ENCODE measurements around the gene DDN.

The DDN gene

DNA sequence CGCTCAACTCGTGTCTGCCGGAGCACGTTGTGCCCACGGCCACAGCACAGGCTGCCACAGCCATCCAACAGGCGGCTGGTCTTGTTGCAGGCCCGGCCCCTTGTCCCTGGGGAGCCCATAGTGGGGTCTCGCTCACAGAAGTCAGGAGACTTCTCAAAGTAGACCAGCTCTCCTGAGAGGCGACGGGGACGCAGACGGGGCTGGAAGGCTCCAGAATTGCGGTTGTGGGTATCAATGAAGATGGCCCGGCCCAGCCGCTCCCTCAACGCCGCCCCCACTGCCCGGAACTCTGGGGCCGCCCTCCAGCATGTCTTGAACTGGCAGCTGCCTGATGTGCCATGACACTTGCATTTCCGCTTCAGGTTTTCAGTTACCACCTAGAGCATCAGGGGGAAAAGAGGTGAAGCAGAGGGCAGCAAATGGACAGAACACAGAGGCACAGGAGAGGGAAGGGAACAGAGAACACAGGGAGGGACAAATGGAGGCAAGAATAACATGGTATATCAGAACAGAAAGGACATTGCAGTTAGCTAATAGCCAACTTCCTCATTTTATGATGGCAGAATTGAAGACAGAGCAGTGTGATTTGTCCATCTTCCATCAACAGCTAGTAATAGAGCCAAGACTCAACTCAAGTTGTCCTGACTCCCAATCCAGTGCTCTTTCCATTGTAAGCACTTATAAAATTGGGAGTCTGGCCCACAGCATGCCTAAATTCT lies 32.8 kb downstream of the DDN start:
- no peak for DNase-seq (ENCODE audit: low read depth)

GRCh38 chr12:48965298-48965838 lies 33.8 kb downstream of the DDN start:
- no peak for DNase-seq (ENCODE audit: low read depth)

- DNase-seq (ENCODE audit: low read depth) = no peak
These were observed 37.4 kb downstream of the DDN start for GRCh38 chr12:48961801-48962200.

GRCh38 chr12:48961331-48961730 lies 37.8 kb downstream of the DDN start:
- no peak for DNase-seq (ENCODE audit: low read depth)

DNA sequence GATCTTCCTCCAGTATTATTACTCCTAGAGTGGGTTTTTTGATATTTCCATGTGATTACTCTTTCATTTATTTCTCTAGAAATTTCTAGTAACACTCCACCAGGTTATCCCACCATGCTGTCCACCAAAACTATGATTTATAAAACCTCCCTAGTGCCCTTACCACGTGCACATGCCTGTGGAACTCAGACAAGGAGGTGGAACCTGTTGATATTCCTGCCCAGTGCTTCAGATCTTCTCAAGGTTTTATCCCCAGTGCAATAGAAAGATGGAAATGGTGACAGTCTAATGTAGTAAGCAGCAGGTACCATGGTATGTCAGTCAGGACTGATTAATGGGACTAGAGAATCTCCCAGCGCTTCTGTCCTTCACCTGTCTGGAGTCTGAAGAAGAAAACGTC lies 38.3 kb downstream of the DDN start:
- no peak for DNase-seq (ENCODE audit: low read depth)

- no peak for DNase-seq (ENCODE audit: low read depth)
These were observed 41.2 kb downstream of the DDN start for GRCh38 chr12:48958049-48958388.

- peak; percentile 77 for DNase-seq (ENCODE audit: low read depth)
These were observed 41.8 kb downstream of the DDN start, which contains the start of gene ARF3 for GRCh38 chr12:48957141-48958048. TSS of gene ARF3 (minus strand) at chr12:48957487. CDS start at chr12:48941095, 16,392 bp downstream.

GRCh38 chr12:48956279-48957140 lies 42.7 kb downstream of the DDN start:
- no peak for DNase-seq (ENCODE audit: low read depth)

GRCh38 chr12:48954841-48955501 lies 44.2 kb downstream of the DDN start:
- no peak for DNase-seq (ENCODE audit: low read depth)

- DNase-seq (ENCODE audit: low read depth) = no peak
These were observed 45.1 kb downstream of the DDN start for GRCh38 chr12:48954061-48954460.

DNA sequence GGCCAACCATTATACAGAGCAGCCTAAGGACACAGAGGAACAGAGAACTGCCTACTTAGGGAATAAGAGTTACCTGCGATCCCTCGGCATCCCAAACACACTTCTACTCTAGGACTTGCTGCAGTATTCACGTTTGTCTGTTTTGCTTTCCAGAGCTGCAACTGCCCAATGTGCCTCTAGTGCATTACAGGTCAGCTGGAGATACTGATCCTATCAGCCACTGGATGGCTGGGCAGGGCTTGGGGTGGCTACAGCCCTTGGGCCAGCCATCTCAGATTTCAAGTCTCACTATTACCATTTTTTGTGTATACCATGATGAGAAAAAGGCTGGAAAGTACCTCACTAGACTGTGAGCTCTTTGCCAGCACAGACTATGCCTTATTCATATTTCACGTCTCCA lies 46.5 kb downstream of the DDN start:
- no peak for DNase-seq (ENCODE audit: low read depth)

DNA sequence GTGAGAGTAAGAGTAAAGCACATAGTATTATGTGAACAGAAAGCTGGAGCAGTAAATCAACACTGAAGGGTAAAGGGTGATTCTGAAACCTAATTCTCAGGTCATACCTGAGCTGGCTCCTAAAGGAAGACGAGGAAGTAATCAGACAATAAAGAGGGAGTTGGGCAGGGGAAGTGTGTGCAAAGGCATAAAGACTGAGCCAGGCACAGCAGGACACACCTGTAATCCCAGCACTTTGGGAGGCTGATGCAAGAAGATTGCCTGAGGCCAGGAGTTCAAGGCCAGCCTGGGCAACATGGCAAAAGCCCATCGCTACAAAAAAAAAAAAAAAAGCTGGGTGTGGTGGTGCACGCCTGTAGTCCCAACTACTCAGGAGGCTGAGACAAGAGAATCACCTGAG lies 51.4 kb downstream of the DDN start:
- no peak for DNase-seq (ENCODE audit: low read depth)

- DNase-seq (ENCODE audit: low read depth) = no peak
These were observed 52.2 kb downstream of the DDN start for GRCh38 chr12:48946943-48947342.

DNA sequence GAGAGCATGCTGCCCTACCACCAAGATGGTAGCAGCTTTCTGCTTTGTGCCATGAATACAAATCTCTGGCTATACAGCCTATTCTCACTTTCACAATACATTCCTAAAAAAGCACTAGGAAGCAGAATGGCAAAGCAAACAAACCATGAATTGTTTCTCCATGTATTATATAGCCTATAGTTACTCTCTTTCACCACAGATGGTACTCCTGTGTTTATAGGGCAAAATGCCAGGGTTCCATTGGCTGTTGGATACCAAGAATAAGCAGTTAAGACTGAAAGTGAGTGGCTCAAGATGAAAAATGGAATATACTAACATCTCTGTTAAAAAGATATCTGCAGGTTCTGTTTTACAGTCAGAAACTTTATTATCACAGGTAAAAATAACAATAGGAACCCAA lies 53.0 kb downstream of the DDN start:
- no peak for DNase-seq (ENCODE audit: low read depth)
